IPS-18c (cell line): Measurements from ENCODE around the gene KMO.

ENCODE experiments used
- H3K4me3 ChIP-seq: 2 replicates; pipeline ENCODE4 v1.7.0; 2013; ENCODE audit warnings: low read depth, mild to moderate bottlenecking, low read length, moderate library complexity; ENCODE audit not compliant: insufficient read depth
- H3K9me3 ChIP-seq: one replicate; pipeline ENCODE4 v1.6.1; 2013; ENCODE audit warnings: mild to moderate bottlenecking, low read length, moderate library complexity; ENCODE audit not compliant: control insufficient read depth, insufficient read depth

KMO gene

GRCh38 chr1:241569848-241570247, 37.7 kb downstream of the KMO start:
- Histone ChIP-seq H3K9me3 (no peaks in the 10 kb centered on the region), H3K4me3 (no peak overlapping the region)

- Histone ChIP-seq H3K4me3 (no peak overlapping the region), H3K9me3 (no peaks in the 10 kb centered on the region)
Observed at GRCh38 chr1:241574154-241574553, 42.0 kb downstream of the KMO start.

- no peaks in the 10 kb centered on the region for H3K9me3 ChIP-seq
- H3K4me3 ChIP-seq, result no peak overlapping the region
Observed at GRCh38 chr1:241579434-241579833, 47.3 kb downstream of the KMO start.

GRCh38 chr1:241582921-241583321, 50.7 kb downstream of the KMO start:
- H3K9me3 ChIP-seq, result no peaks in the 10 kb centered on the region
- H3K4me3 ChIP-seq, result no peak overlapping the region

GRCh38 chr1:241586905-241587512, 54.8 kb downstream of the KMO start:
- Histone ChIP-seq H3K4me3 (no peak overlapping the region), H3K9me3 (no peaks in the 10 kb centered on the region)

- H3K4me3 ChIP-seq, result no peak overlapping the region
- no peaks in the 10 kb centered on the region for H3K9me3 ChIP-seq
Observed at GRCh38 chr1:241589521-241589920, 57.3 kb downstream of the KMO start.

GRCh38 chr1:241590719-241591118, 58.5 kb downstream of the KMO start:
- Histone ChIP-seq H3K4me3 (no peak overlapping the region), H3K9me3 (no peaks in the 10 kb centered on the region)

GRCh38 chr1:241591317-241591716, 59.1 kb downstream of the KMO start:
- H3K9me3 ChIP-seq, result no peaks in the 10 kb centered on the region
- no peak overlapping the region for H3K4me3 ChIP-seq

- Histone ChIP-seq H3K4me3 (no peak overlapping the region), H3K9me3 (no peaks in the 10 kb centered on the region)
Observed at GRCh38 chr1:241591736-241592135, 59.6 kb downstream of the KMO start.

GRCh38 chr1:241592273-241592958, 60.2 kb downstream of the KMO start:
- Histone ChIP-seq H3K9me3 (no peaks in the 10 kb centered on the region), H3K4me3 (no peak overlapping the region)

- Histone ChIP-seq H3K4me3 (no peak overlapping the region), H3K9me3 (no peaks in the 10 kb centered on the region)
Observed at GRCh38 chr1:241593186-241593585, 61.0 kb downstream of the KMO start.

GRCh38 chr1:241596633-241597032, 64.5 kb downstream of the KMO start:
- Histone ChIP-seq H3K9me3 (no peaks in the 10 kb centered on the region), H3K4me3 (no peak overlapping the region)

GRCh38 chr1:241598249-241598648, 66.1 kb downstream of the KMO start:
- H3K4me3 ChIP-seq, result no peak overlapping the region
- no peaks in the 10 kb centered on the region for H3K9me3 ChIP-seq

GRCh38 chr1:241600496-241600901, 68.3 kb downstream of the KMO start:
- Histone ChIP-seq H3K9me3 (no peaks in the 10 kb centered on the region), H3K4me3 (no peak overlapping the region)

- Histone ChIP-seq H3K9me3 (no peaks in the 10 kb centered on the region), H3K4me3 (no peak overlapping the region)
Observed at GRCh38 chr1:241603731-241604245, 71.6 kb downstream of the KMO start.

GRCh38 chr1:241605146-241605805, 73.1 kb downstream of the KMO start:
- Histone ChIP-seq H3K9me3 (no peaks in the 10 kb centered on the region), H3K4me3 (no peak overlapping the region)

GRCh38 chr1:241606544-241606943, 74.4 kb downstream of the KMO start:
- Histone ChIP-seq H3K9me3 (no peaks in the 10 kb centered on the region), H3K4me3 (no peak overlapping the region)

- H3K9me3 ChIP-seq, result no peaks in the 10 kb centered on the region
Observed at GRCh38 chr1:241607497-241607896, 75.3 kb downstream of the KMO start.

More at GRCh38 chr1:241607497-241607896, 75.3 kb downstream of the KMO start:
- no peak overlapping the region for H3K4me3 ChIP-seq
